SJSA1 (cell line): ENCODE results near the gene RAB40C. TPM values are rescaled to one million over a fixed set of nuclear protein-coding genes. Genes with fewer than 3 reads are reported as not detected.

ENCODE experiments used
- DNase-seq, 2 experiments: peaks; one replicate each; pipeline ENCODE4 v3.0.0-alpha.2; 2015 to 2020; ENCODE audit warnings: low spot score in 2 of 2, low read depth in 1 of 2
- H3K27ac ChIP-seq: fragments of 250-450 bp; sonication (Bioruptor Pico); 2 replicates; pipeline ENCODE4 v1.5.1; 2020; ENCODE audit warnings: mild to moderate bottlenecking, moderate library complexity
- H3K27me3 ChIP-seq: fragments of 250-450 bp; sonication (Bioruptor Pico); replicated peaks from 2 replicates; pipeline ENCODE4 v1.5.1; 2020; ENCODE audit warnings: mild to moderate bottlenecking, moderate library complexity
- H3K36me3 ChIP-seq: fragments of 250-450 bp; sonication (Bioruptor Pico); 2 replicates; pipeline ENCODE4 v1.5.1; 2020; ENCODE audit warnings: mild to moderate bottlenecking
- H3K4me1 ChIP-seq: fragments of 250-450 bp; sonication (Bioruptor Pico); replicated peaks from 2 replicates; pipeline ENCODE4 v1.6.1; 2021; ENCODE audit warnings: mild to moderate bottlenecking
- H3K4me3 ChIP-seq: fragments of 250-450 bp; sonication (Bioruptor Pico); 2 replicates; pipeline ENCODE4 v1.5.1; 2020; ENCODE audit warnings: mild to moderate bottlenecking
- H3K9me3 ChIP-seq: fragments of 250-450 bp; sonication (Bioruptor Pico); replicated peaks from 2 replicates; pipeline ENCODE4 v1.5.1; 2020; ENCODE audit warnings: mild to moderate bottlenecking
- total RNA-seq: library from RNA; depleted of rRNA; stranded (reverse); fragments of >200 nt; shearing (Covaris generic); gene quantifications from 2 replicates; pipeline ENCODE4 v1.2.3, GENCODE V29; 2014

RAB40C gene
- total RNA-seq, 1 experiment from 2014 or later: 17.8 TPM

DNA sequence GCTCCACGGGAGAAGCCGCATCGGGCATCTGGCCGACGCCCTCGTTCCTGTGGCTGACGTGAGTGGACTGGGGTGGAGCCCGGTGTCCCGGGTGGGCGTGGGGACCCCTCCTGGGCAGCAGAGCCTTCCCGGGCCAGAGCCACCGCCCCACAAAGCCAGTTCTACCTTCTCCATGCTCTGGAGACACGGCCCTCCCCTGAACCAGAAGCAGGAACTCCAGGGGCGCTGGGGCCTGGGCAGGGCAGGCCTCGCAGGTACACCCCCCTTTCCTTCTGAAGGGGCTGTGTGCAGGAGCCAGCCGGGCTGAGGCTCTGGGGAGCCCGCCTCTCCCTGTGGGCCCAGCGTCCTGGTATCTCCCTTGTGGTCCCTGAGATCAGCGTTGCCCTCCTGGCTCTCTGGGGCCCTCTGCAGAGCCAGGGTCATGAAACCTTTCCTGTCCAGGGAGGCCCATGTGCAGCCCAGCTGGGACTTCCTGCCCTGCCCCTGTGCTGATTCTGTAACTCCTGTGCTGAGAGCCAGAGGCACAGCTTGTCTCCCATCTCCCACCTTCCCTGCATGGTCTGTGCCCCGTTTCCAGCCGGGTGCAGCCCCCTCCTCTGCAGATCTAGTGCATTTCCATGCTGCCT, 13.6 kb upstream of the RAB40C start:
- Histone ChIP-seq H3K27me3 (no peaks in the 10 kb centered on the region), H3K4me1 (no peaks in the 10 kb centered on the region), H3K9me3 (no peaks in the 10 kb centered on the region), H3K27ac (no peak overlapping the region), H3K4me3 (no peak overlapping the region), H3K36me3 (peaks cover 32% of the 10 kb centered on the region)
- DNase-seq: no peak

DNA sequence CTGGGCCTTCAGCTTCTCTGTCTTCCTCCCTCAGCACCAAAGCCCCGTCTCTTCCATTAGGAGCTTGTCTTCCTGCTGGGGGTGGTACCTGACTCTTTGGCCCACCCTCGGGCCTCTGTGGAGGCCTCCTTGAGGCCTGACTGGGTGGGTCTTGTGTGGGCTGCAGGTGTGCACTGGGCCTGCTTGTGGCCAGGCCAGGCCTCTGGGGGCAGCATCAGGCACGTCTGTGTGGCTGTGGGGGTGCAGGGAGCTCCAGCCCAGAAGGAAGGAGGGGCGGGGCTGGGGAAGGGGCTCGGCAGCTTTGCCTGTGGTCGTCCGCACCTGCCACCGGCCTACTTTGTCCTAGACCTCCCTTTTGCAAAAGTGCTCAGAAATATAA, 13.1 kb upstream of the RAB40C start:
- Histone ChIP-seq H3K27me3 (no peaks in the 10 kb centered on the region), H3K4me3 (no peak overlapping the region), H3K4me1 (no peaks in the 10 kb centered on the region), H3K36me3 (peaks cover 32% of the 10 kb centered on the region), H3K9me3 (no peaks in the 10 kb centered on the region), H3K27ac (no peak overlapping the region)
- no peak for DNase-seq

- Histone ChIP-seq H3K9me3 (no peaks in the 10 kb centered on the region), H3K27ac (no peak overlapping the region), H3K36me3 (peaks cover 28% of the 10 kb centered on the region), H3K27me3 (no peaks in the 10 kb centered on the region), H3K4me1 (no peaks in the 10 kb centered on the region), H3K4me3 (no peak overlapping the region)
- DNase-seq: no peak
Observed at GRCh38 chr16:577796-578195, 12.1 kb upstream of the RAB40C start.

DNA sequence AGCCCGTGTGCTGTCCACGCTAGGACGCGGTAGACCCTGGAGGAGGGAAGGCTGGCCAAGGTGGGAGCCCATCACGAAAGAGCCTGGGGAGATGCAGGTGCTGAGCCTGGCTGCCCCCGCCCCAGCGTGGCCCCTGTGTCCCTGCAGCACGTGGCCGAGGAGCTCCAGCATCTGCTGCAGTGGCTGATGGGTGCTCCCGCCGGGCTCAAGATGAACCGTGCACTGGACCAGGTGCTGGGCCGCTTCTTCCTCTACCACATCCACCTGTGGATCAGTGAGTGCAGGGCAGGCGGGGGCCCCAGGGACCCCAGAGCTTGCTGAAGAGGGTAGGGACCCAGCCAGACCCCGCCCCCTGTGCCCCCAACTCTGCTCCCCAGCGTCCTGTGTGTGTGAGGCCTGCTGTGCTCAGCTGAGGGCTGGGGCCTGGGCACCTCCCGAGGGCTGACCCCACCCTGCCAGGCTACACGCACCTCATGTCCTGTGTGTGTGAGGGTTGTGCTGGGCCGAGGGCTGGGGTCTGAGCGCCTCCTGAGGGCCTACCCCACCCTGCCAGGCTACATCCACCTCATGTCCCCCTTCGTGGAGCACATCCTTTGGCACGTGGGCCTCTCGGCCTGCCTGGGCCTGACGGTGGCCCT, 11.5 kb upstream of the RAB40C start:
- Histone ChIP-seq H3K27me3 (no peaks in the 10 kb centered on the region), H3K4me1 (no peaks in the 10 kb centered on the region), H3K4me3 (no peak overlapping the region), H3K36me3 (peaks cover 28% of the 10 kb centered on the region), H3K27ac (no peak overlapping the region), H3K9me3 (no peaks in the 10 kb centered on the region)
- DNase-seq: no peak

DNA sequence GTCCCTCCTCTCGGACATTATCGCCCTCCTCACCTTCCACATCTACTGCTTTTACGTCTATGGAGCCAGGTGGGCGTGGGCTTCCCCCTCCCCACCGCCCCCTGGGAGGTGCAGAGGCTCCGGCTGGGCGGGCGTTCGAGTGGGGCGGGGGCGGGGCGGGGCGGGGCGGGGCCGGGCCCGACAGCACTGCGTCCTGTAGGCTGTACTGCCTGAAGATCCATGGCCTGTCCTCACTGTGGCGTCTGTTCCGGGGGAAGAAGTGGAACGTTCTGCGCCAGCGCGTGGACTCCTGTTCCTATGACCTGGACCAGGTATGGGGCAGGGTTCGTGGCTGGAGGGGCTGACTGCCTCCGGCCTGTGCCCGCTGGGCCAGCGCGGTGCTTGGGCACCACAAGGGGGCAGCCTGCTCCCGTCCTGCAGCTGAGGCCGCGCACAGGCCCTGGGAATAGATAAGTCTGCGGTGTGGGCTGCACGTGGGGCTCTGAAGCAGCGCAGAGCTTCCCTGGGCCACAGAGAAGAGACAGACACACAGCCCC, 10.9 kb upstream of the RAB40C start:
- Histone ChIP-seq H3K4me3 (no peak overlapping the region), H3K27ac (no peak overlapping the region), H3K27me3 (no peaks in the 10 kb centered on the region), H3K9me3 (no peaks in the 10 kb centered on the region), H3K4me1 (no peaks in the 10 kb centered on the region), H3K36me3 (peaks cover 26% of the 10 kb centered on the region)
- DNase-seq: no peak

GRCh38 chr16:580141-580945, 9.5 kb upstream of the RAB40C start:
- DNase-seq: no peak
- H3K4me1 ChIP-seq: no peaks in the 10 kb centered on the region
- no peak overlapping the region for H3K4me3 ChIP-seq
- H3K27me3 ChIP-seq: 0 out of 2 replicates have a peak, but pooled peaks cover under 1% of the 10 kb centered on the region
- H3K36me3 ChIP-seq: peaks cover 14% of the 10 kb centered on the region
- no peaks in the 10 kb centered on the region for H3K9me3 ChIP-seq
- H3K27ac ChIP-seq: no peak overlapping the region

DNA sequence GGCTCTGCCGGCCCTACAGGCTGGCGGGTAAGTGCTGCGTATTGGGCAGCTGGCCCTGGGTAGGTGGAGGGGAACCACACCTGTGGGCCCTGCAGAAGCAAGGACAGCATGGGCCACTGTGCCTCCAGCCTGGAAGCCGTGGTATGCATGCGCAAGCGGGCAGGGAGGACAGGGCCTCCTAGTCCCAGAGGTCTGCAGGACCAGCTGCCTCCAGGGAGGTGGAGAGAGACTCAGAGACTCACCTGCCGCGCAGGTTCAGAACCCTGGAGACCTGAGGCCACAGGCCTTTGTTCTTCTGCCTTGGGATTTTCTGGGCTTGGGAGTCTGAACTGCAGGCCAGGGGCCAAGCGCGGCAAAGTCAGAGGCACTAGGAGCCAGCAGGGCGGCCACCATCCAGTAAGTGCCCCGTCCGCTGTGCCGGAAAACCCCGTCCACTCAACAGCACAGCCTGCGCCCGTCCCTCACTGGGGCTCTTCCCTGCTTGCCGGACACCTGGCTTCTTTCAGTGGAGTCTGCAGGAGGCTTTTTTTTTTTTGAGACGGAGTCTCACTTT, 8.8 kb upstream of the RAB40C start:
- H3K27ac ChIP-seq: no peak overlapping the region
- no peaks in the 10 kb centered on the region for H3K9me3 ChIP-seq
- no peaks in the 10 kb centered on the region for H3K4me1 ChIP-seq
- H3K36me3 ChIP-seq: peaks cover 8% of the 10 kb centered on the region
- 0 out of 2 replicates have a peak, but pooled peaks cover 4% of the 10 kb centered on the region for H3K27me3 ChIP-seq
- no peak for DNase-seq
- no peak overlapping the region for H3K4me3 ChIP-seq

- H3K9me3 ChIP-seq: no peaks in the 10 kb centered on the region
- 0 out of 2 replicates have a peak, but pooled peaks cover 4% of the 10 kb centered on the region for H3K27me3 ChIP-seq
- no peak for DNase-seq
- H3K36me3 ChIP-seq: peaks cover 2% of the 10 kb centered on the region; the same call in 1 of the 2 replicates
- no peak overlapping the region for H3K4me3 ChIP-seq
- H3K4me1 ChIP-seq: peaks cover 3% of the 10 kb centered on the region; the same call in 1 of the 2 replicates
- no peak overlapping the region for H3K27ac ChIP-seq
Observed at GRCh38 chr16:582218-582613, 7.7 kb upstream of the RAB40C start.

DNA sequence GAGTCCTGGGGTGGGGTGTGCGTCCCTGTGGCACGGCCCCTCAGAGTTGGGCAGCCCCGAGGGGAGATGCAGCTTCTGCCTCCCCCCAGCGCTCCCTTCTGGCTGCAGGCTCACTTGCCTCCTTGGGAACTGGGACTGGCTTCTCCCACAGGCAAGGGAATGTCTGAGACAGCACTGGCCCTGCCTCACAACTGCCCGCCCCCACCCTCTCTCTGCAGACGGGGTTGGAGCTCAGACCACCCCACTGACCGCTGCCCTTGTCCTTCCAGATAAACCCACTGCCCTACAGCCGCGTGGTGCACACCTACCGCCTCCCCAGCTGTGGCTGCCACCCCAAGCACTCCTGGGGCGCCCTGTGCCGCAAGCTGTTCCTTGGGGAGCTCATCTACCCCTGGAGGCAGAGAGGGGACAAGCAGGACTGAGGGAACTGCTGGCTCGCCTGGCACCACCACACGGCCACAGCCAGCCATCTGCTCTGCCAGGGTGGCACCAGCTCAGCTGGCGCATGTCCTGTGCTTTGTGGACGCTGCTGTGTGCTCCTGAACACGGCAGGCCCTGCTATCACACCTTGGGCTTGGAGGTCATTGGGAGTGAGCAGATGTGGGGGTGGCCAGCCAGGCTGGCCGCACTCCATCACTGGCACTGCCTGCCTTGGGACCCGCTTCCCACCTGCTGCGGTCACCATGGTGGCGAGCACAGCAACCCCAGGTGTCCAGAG, 7.1 kb upstream of the RAB40C start:
- no peak overlapping the region for H3K4me3 ChIP-seq
- H3K27me3 ChIP-seq: 0 out of 2 replicates have a peak, but pooled peaks cover 4% of the 10 kb centered on the region
- DNase-seq: no peak
- H3K36me3 ChIP-seq: peaks cover 3% of the 10 kb centered on the region; the same call in 1 of the 2 replicates
- H3K27ac ChIP-seq: no peak overlapping the region
- H3K4me1 ChIP-seq: peaks cover 4% of the 10 kb centered on the region
- no peaks in the 10 kb centered on the region for H3K9me3 ChIP-seq

GRCh38 chr16:583470-583814, 6.4 kb upstream of the RAB40C start:
- Histone ChIP-seq H3K4me1 (peaks cover 10% of the 10 kb centered on the region), H3K9me3 (no peaks in the 10 kb centered on the region), H3K36me3 (peaks cover 8% of the 10 kb centered on the region; the same call in 1 of the 2 replicates), H3K27ac (no peak overlapping the region), H3K4me3 (no peak overlapping the region), H3K27me3 (0 out of 2 replicates have a peak, but pooled peaks cover 4% of the 10 kb centered on the region)
- no peak for DNase-seq

DNA sequence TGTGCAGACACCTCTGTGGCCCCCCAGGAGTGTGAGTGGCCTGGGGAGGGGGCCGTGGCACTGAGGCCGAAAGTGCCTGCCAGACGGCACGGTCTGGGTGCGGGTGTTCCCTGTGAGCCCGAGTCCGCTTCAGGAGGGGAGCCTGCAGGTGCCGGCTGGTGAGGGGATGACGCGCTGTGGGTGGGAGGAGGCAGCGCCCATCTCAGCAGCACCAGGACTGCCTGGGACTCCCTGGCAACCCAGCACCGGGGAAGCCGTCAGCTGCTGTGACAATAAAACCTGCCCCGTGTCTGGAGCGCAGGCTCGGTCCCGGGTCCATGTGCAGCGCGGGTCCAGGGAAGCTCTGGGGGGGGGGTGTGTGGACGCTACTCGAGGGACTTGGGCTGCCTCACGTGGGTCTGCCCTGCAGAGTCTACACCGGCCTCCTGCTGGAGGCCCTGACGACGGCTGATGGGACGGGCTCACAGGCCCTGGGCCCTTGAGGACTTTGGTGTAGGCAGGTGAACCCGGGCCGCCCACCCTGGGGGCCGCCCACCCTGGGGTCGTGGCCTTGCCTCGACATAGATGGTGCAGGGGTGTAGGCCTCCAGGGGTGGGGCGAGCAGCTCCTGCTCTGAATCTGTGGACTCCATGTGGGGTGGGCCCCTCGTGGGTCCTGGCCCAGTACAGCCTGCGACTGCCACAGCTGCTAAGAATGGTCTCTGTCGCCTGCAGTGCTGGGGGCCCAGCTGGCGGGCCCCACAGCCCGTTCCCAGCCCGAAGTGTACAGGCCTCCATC, 5.9 kb upstream of the RAB40C start:
- no peak for DNase-seq

DNA sequence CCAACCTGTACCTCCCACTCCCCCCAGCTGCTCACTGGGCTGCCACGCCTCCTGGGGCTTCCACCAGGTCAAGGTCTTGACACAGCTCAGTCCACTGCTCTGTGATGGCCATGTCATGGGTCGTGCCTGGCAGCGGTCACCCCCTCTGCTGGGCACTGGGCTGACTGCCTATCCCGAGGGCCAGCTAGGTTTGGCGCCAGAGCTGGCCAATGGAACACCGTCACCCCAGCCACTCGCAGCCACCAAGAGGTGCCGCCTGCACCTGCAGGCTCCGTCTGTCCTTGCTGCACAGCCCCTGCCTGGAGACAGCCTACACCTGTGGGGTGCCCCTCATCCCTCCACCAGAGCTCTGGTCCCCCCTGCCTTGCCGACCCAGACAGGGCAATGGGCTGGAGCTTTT, 4.5 kb upstream of the RAB40C start:
- Histone ChIP-seq H3K27ac (no peak overlapping the region), H3K27me3 (0 out of 2 replicates have a peak, but pooled peaks cover 4% of the 10 kb centered on the region), H3K36me3 (peaks cover 17% of the 10 kb centered on the region), H3K9me3 (no peaks in the 10 kb centered on the region), H3K4me1 (peaks cover 11% of the 10 kb centered on the region), H3K4me3 (no peak overlapping the region)
- DNase-seq: no peak

More for the DNA sequence above, 5.9 kb upstream of the RAB40C start:
- Histone ChIP-seq H3K27me3 (0 out of 2 replicates have a peak, but pooled peaks cover 4% of the 10 kb centered on the region), H3K9me3 (no peaks in the 10 kb centered on the region), H3K4me1 (peaks cover 11% of the 10 kb centered on the region), H3K27ac (no peak overlapping the region), H3K4me3 (no peak overlapping the region), H3K36me3 (peaks cover 13% of the 10 kb centered on the region)
